Fibroblast of upper back skin (primary cell): ENCODE results near the gene HEXD.
"Not testable (repeated sequence)": the region's sequence is repeated elsewhere in the genome, so short reads cannot be mapped to it uniquely, and the experiment has no call there.

Experiments used
- DNase-seq: peaks from one replicate; pipeline ENCODE4 v3.0.0-alpha.2; 2013

The HEXD gene

GRCh38 chr17:82442643-82443464 is 24.7 kb downstream of the HEXD start:
- no peak for DNase-seq

GRCh38 chr17:82443465-82444283 is 25.5 kb downstream of the HEXD start:
- DNase-seq: no peak

- DNase-seq: no peak
These were observed 26.2 kb downstream of the HEXD start for GRCh38 chr17:82444284-82444893.

GRCh38 chr17:82444941-82445521 is 26.9 kb downstream of the HEXD start:
- no peak for DNase-seq

- no peak for DNase-seq
These were observed 27.4 kb downstream of the HEXD start for GRCh38 chr17:82445542-82445941.

- DNase-seq: no peak
These were observed 28.0 kb downstream of the HEXD start for GRCh38 chr17:82446124-82446523.

- DNase-seq: no peak
These were observed 28.5 kb downstream of the HEXD start for GRCh38 chr17:82446649-82447048.

GRCh38 chr17:82447876-82448275 is 29.7 kb downstream of the HEXD start:
- no peak for DNase-seq

- no peak for DNase-seq
These were observed 31.2 kb downstream of the HEXD start for GRCh38 chr17:82449131-82449882.

GRCh38 chr17:82449883-82450356 is 31.8 kb downstream of the HEXD start:
- no peak for DNase-seq

- peak; percentile 94 for DNase-seq
These were observed 32.4 kb downstream of the HEXD start, which contains the start of gene CYBC1 for GRCh38 chr17:82450357-82451106. Gene CYBC1 (minus strand): TSS chr17:82450752. CDS start chr17:82449254, 1,498 bp downstream.

GRCh38 chr17:82452162-82452561 is 34.0 kb downstream of the HEXD start:
- DNase-seq: no peak

GRCh38 chr17:82453151-82453550 is 35.0 kb downstream of the HEXD start:
- DNase-seq: not testable (repeated sequence)

- DNase-seq: not testable (repeated sequence)
These were observed 35.6 kb downstream of the HEXD start for GRCh38 chr17:82453706-82454105.

- no peak for DNase-seq
These were observed 39.2 kb downstream of the HEXD start for GRCh38 chr17:82457073-82457928.

GRCh38 chr17:82457929-82458178 is 39.7 kb downstream of the HEXD start:
- DNase-seq: no peak

- DNase-seq: peak; percentile 99
These were observed 40.2 kb downstream of the HEXD start, which contains the start of gene NARF for GRCh38 chr17:82458179-82458884. Gene NARF (plus strand): TSS chr17:82458741. CDS start chr17:82458804, 63 bp downstream.

- no peak for DNase-seq
These were observed 40.8 kb downstream of the HEXD start for GRCh38 chr17:82458885-82459424.

GRCh38 chr17:82459936-82460335 is 41.8 kb downstream of the HEXD start:
- DNase-seq: not testable (repeated sequence)
